PFSK-1 (cell line): ENCODE data around the gene ATP11A.

ENCODE experiments used
- POLR2AphosphoS5 ChIP-seq: IDR thresholded peaks from 2 replicates; pipeline ENCODE4 v1.6.1; 2012; ENCODE audit warnings: low read depth, mild to moderate bottlenecking, control low read depth, low read length, moderate library complexity
- SIN3A ChIP-seq: IDR thresholded peaks from 2 replicates; pipeline ENCODE4 v1.6.1; 2012; ENCODE audit warnings: mild to moderate bottlenecking, low read length, moderate library complexity, borderline replicate concordance; ENCODE audit not compliant: insufficient read depth

DNA sequence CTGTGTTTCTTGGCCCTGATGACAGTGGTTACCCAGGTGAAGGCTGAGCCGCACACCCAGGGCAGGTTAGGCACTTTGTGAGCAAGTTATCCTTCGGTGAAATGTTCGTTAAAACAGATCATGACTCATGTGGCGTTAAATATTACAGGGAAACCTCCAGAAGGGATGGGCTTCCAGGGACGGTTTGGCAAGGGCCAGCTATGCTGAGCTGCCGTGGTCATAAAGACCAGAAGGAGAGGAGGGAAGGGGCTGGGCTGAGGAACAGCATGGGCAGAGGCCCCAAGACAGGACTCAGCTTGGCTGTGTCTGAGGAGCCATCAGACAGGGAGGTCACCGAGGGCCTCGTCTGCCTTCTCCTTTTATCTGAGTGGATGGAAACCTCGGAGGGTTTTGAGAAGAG lies 47.5 kb downstream of the ATP11A start:
- TF ChIP-seq POLR2AphosphoS5, result no peak
- no peak for TF ChIP-seq SIN3A
